ENCODE data around the gene MOCS3. TPM values are rescaled to one million over a fixed set of nuclear protein-coding genes. Genes with fewer than 3 reads are reported as not detected.

MOCS3 gene
- polyA plus RNA-seq, 1 donor from 2014 or later = 5.5 TPM

GRCh38 chr20:50931306-50932015 is 27.2 kb upstream of the MOCS3 start, which contains the start of gene ADNP:
Gene ADNP (minus strand): TSS chr20:50931437. CDS start chr20:50903996, 27,441 bp downstream.
- TF ChIP-seq SMC3 (conservative IDR thresholded peaks at IDR 0.05; ENCODE audit: poor library complexity) = peak; percentile 55
- TF ChIP-seq TAF1 (IDR thresholded peaks at IDR 0.05; ENCODE audit: low read depth) = no peak
- peak; percentile 51 for TF ChIP-seq RAD21 (conservative IDR thresholded peaks at IDR 0.05)
- TF ChIP-seq EP300 (conservative IDR thresholded peaks at IDR 0.05; ENCODE audit: poor library complexity, severe bottlenecking) = peak; percentile 78
- peak; percentile 92 for TF ChIP-seq CTCF (IDR thresholded peaks at IDR 0.05; ENCODE audit: poor library complexity, severe bottlenecking)
- TF ChIP-seq POLR2AphosphoS5 (IDR thresholded peaks at IDR 0.05) = peak; percentile 84
- TF ChIP-seq MXI1 (conservative IDR thresholded peaks at IDR 0.05; ENCODE audit: poor library complexity, severe bottlenecking) = peak; percentile 86
- no peak for TF ChIP-seq EZH2 (IDR thresholded peaks at IDR 0.05; ENCODE audit: borderline replicate concordance, insufficient read depth, low read length, poor library complexity, severe bottlenecking)
- peak; percentile 59 for TF ChIP-seq REST (IDR thresholded peaks at IDR 0.05; ENCODE audit: borderline replicate concordance)
- peaks cover 6% of the 10 kb centered on the region for H3K36me3 ChIP-seq (ENCODE audit: insufficient read depth, low read length)
- H3K4me3 ChIP-seq (ENCODE audit: low read length) = peak within 1 kb of the TSS; percentile 67
- no peaks in the 10 kb centered on the region for H3F3A ChIP-seq (ENCODE audit: insufficient read depth, low read length, poor library complexity, severe bottlenecking)
- peak within 1 kb of the TSS; percentile 67 for H2AFZ ChIP-seq (ENCODE audit: low read depth, low read length)
- H3K27ac ChIP-seq (ENCODE audit: low read length) = peak within 1 kb of the TSS; percentile 97
- H3K27me3 ChIP-seq (ENCODE audit: insufficient read depth, low read depth, low read length) = no peaks in the 10 kb centered on the region
- H4K20me1 ChIP-seq (ENCODE audit: insufficient read depth) = peaks cover 28% of the 10 kb centered on the region
- peaks cover 37% of the 10 kb centered on the region for H3K79me2 ChIP-seq (replicated peaks; ENCODE audit: insufficient read depth, low read length)
- H3K9me3 ChIP-seq (ENCODE audit: low read length) = no peaks in the 10 kb centered on the region
- no peaks in the 10 kb centered on the region for H3K9me2 ChIP-seq (ENCODE audit: insufficient read depth, low read length)
- H3K9ac ChIP-seq (ENCODE audit: low read length) = peak within 1 kb of the TSS; percentile 96
- peak within 1 kb of the TSS; percentile 41 for H3K4me2 ChIP-seq (ENCODE audit: low read length)

GRCh38 chr20:50932016-50932485 is 26.6 kb upstream of the MOCS3 start:
- Histone ChIP-seq H3K9me3 (ENCODE audit: low read length) (no peaks in the 10 kb centered on the region), H3K4me2 (ENCODE audit: low read length) (peak overlapping the region; percentile 41), H3K9ac (ENCODE audit: low read length) (peak overlapping the region; percentile 81), H3K79me2 (replicated peaks; ENCODE audit: insufficient read depth, low read length) (peaks cover 31% of the 10 kb centered on the region), H3K4me3 (ENCODE audit: low read length) (peak overlapping the region; percentile 67), H3K27me3 (ENCODE audit: insufficient read depth, low read depth, low read length) (no peaks in the 10 kb centered on the region), H3K27ac (ENCODE audit: low read length) (peak overlapping the region; percentile 97), H2AFZ (ENCODE audit: low read depth, low read length) (peak overlapping the region; percentile 29), H3K36me3 (ENCODE audit: insufficient read depth, low read length) (peaks cover 6% of the 10 kb centered on the region), H3F3A (ENCODE audit: insufficient read depth, low read length, poor library complexity, severe bottlenecking) (no peaks in the 10 kb centered on the region), H3K9me2 (ENCODE audit: insufficient read depth, low read length) (no peaks in the 10 kb centered on the region), H4K20me1 (ENCODE audit: insufficient read depth) (peaks cover 22% of the 10 kb centered on the region)
- no peak for TF ChIP-seq SMC3 (conservative IDR thresholded peaks at IDR 0.05; ENCODE audit: poor library complexity)
- no peak for TF ChIP-seq EP300 (conservative IDR thresholded peaks at IDR 0.05; ENCODE audit: poor library complexity, severe bottlenecking)
- no peak for TF ChIP-seq POLR2AphosphoS5 (IDR thresholded peaks at IDR 0.05)
- TF ChIP-seq REST (IDR thresholded peaks at IDR 0.05; ENCODE audit: borderline replicate concordance) = no peak
- TF ChIP-seq CTCF (IDR thresholded peaks at IDR 0.05; ENCODE audit: poor library complexity, severe bottlenecking) = no peak
- TF ChIP-seq EZH2 (IDR thresholded peaks at IDR 0.05; ENCODE audit: borderline replicate concordance, insufficient read depth, low read length, poor library complexity, severe bottlenecking) = no peak
